ENCODE data around the gene PLXNB1.
"Not testable (repeated sequence)": the region's sequence is repeated elsewhere in the genome, so short reads cannot be mapped to it uniquely, and the experiment has no call there.

PLXNB1 gene, protein sequence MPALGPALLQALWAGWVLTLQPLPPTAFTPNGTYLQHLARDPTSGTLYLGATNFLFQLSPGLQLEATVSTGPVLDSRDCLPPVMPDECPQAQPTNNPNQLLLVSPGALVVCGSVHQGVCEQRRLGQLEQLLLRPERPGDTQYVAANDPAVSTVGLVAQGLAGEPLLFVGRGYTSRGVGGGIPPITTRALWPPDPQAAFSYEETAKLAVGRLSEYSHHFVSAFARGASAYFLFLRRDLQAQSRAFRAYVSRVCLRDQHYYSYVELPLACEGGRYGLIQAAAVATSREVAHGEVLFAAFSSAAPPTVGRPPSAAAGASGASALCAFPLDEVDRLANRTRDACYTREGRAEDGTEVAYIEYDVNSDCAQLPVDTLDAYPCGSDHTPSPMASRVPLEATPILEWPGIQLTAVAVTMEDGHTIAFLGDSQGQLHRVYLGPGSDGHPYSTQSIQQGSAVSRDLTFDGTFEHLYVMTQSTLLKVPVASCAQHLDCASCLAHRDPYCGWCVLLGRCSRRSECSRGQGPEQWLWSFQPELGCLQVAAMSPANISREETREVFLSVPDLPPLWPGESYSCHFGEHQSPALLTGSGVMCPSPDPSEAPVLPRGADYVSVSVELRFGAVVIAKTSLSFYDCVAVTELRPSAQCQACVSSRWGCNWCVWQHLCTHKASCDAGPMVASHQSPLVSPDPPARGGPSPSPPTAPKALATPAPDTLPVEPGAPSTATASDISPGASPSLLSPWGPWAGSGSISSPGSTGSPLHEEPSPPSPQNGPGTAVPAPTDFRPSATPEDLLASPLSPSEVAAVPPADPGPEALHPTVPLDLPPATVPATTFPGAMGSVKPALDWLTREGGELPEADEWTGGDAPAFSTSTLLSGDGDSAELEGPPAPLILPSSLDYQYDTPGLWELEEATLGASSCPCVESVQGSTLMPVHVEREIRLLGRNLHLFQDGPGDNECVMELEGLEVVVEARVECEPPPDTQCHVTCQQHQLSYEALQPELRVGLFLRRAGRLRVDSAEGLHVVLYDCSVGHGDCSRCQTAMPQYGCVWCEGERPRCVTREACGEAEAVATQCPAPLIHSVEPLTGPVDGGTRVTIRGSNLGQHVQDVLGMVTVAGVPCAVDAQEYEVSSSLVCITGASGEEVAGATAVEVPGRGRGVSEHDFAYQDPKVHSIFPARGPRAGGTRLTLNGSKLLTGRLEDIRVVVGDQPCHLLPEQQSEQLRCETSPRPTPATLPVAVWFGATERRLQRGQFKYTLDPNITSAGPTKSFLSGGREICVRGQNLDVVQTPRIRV (N-terminal part only)

DNA sequence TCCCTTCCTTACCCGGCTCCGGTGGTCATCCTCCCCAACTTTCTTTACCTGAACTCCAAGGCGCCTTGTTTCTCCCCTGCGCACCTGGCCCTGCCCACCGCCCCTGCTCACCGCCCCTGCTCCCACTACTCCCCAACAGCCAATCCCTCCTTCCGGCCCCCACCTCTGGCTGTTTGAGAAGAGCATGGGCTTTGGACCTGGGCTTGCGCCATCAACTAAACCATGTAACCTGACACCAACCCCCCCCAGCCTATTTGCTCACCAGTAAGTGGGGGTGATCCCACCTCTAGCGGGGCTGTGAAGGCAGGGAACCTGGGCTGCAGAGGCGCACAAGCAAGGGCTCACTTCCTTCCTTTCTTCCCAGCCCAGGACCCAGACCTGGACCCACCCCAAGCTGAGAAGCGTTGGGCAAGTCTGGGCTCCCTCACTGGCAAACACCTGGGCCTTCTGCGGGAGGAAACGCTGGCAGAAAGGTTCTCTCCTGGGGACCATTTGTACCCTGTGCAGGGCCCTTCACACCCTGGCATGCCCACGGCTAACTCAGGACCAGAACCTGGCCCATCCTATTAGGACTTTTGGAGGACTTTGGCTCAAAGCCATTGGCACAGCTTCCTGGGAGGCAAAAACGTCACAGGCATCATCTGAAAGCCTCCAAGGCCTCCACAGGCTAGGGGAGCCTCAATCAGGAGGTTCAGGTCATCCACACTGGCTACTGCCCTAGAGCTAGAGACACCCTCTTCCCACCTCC is at the start of gene PLXNB1:
Gene PLXNB1 (minus strand): TSS at position 127 of the 748 bp plus-strand sequence. CDS start 5,475 bp downstream, outside the sequence.
- DNase-seq = peak; percentile 65

DNA sequence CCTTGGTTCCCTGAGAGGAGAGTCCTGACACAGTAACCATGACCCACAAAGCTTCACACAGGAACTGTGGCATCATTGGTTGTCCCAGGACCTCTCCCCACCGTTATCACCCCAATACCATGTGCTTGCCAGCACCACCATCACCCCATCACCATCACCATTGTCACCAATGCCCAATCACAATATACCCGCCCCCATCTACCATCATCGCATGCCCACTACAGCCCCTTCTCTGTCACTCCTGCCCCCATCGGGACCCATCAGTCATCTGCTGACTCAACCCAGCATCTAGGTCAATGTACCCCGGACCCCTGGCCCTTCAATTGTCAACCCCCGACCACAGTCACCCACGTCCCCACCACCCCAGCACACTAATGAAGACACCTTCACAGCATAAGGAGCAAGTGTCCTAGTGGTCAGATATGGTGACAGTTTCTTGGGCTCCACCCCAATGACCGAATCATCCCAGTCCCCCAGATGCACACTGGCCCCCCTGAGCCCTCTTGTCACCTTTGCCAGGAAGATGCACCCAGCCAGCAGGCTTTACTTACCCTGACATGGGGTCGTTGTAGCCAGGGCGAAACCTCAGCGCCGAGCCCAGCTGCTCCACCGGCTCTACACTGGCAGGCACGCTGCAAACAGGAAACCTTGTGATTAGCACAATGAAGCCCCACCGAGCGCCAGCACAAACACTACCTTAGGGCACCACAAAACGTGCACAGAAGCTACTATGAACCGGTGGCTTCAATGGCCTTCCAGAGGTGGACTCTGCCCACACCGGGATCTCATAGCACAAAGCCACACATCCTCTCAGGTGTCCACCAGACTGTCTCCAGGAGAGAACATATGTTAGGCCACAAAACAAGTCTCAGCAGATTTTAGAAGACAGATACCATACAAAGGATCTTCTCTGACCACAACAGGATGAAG is 49.0 kb upstream of the PLXNB1 start:
- no peak for DNase-seq

DNA sequence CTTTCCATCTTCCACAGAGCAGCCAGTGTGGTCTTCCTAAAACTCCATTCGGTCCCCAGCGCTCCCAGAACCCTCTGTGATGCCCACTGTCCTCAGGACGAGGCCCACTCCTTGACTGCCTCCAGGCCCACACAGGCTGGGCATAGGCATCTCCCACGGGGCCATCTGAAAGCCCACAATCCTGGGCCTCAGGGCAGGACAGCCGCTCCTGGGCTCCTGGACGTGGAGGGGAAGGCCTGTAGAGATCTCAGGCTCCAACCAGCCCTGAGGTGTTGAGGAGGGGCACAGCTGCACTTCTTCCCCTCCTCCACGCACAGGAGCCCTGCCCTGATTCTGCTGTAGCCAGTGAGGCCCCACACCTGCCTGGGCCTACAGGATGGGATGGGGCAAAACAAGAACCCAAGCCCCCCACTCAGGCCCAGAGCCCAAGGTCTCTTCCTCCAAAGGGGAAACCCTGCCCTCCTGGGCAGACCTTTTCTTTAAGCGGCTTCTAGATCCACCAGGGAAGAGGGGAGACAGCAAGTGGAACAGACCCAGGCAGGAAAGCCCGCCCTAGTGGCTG is 48.2 kb upstream of the PLXNB1 start:
- no peak for DNase-seq

DNA sequence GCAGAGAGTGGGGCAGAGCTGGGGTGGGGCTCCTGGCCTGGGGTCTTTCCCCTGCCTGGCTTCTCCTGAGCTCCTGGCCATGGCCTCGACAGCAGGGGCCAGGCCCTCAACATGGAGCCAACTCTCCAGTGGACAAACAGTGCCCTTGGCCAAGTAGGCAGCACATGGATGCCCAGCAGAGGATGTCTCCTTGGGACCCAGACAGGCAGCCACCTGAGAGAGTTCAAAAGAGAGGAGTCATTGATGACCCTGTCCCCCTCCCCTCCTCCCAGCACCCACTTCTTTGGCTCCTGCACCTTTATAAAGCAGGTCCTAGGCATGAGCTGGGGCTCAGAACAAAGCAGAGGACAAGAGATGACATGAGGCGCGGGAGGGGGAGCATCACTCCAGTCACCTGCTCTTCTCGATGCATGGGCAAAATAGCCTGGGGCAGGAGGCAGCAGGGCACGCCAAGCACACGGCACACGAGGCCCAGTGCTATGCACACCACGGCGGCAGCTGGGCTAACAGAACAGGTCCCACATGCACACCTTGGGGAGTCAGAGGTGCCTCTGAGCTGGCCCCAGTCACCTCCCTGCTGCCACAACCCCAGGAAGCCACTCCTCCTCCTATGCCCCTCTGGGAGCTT is 46.7 kb upstream of the PLXNB1 start:
- DNase-seq = no peak

DNA sequence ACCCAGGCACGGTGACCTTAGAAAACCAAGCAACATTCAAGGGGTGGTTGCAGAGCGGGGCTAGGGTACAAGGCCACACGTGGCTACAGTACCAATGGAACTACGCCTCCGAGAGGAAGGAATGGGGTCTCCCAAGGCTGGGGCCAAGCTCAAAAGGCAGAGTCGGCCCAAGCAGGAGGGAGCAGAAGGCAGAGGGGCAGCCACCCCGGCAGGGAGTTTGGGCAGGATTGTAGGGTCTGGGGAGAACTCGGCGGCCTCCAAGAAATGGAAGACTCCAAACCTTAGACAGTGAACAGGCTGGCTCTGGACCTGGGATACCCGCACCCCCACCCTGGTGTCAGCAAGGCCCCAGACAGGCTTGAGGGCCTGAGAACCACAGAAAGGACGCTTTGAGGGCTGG is 45.3 kb upstream of the PLXNB1 start:
- no peak for DNase-seq

DNA sequence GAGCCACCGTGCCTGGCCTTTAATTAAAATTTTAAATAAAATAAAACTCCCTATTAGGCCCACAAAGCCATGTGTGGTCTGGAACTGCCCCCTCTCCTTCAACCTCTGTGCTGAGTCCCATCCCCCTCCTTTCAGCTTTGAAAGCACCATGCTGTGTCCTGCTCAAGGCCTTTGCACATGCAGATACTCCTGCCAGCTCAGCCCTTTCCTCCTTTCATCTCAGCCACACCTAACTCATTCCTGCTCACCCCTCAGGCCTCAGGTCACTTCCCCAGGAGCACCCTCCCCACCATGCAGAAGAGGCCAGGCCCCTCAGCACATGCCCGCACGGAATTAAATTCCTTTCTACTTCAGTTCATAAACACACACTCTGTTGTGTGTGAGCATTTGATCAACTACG is 44.7 kb upstream of the PLXNB1 start:
- no peak for DNase-seq

DNA sequence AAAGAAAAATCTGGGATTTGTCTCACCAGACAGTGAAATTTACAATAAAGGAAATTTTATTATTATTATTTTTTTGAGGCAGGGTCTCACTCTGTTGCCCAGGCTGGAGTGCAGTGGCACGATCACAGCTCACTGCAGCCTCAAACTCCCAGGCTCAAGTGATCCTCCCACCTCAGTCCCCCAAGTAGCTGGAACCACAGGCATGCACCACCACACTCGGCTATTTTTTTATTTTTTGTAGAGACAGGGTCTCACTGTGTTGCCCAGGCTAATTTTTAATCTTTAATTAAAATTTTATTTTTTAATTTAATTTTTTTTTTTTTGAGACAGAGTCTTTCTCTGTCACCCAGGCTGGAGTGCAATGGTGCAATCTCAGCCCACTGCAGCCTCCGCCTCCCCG is 44.1 kb upstream of the PLXNB1 start:
- not testable (repeated sequence) for DNase-seq

DNA sequence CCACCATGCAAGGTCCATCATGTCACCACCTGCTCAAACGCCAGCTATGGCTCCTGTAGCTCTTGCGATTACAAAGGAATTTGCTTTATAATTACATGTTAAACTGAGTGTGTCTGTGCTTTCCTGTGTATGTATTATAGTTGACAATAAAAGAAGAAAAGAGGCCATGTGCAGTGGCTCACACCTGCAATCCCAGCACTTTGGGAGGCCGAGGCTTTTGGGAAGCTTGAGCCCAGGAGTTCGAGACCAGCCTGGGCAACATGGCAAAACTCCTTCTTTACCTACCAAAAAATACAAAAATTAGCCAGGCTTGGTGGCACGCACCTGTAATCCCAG is 43.7 kb upstream of the PLXNB1 start:
- no peak for DNase-seq

DNA sequence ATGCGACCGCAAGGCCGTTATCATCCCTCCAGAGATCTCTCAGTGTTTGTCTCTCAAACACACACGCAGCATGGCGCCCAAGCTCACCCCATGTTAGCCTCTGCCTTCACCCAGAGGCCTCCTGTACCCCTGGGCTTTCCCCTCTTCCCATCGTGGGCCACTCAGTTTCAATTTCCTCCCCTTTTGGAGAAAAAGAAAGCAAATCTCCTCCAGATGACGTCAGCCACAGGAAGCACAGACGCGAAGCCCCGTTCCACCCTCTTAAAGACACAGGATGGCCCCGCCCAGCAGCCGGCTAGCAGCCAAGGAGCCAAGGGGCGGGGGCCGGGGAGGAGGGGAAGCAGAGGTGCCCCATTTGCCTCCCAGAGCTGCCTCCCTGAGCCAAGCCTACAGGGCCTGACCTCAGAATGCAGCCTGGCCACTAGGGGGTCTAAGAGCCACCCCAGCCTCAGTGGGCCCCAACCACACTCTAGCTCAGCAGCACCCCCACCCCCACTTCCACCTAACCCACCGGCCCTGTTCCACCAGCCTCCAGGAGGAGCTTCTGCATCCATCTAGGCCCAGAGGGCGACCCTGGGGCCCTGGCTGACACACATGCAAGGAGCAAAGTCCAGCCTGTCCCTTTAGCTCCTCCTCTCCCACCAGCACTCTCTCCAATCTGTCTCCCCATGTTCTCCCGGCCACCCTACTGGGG is 43.2 kb upstream of the PLXNB1 start:
- peak; percentile 92 for DNase-seq

DNA sequence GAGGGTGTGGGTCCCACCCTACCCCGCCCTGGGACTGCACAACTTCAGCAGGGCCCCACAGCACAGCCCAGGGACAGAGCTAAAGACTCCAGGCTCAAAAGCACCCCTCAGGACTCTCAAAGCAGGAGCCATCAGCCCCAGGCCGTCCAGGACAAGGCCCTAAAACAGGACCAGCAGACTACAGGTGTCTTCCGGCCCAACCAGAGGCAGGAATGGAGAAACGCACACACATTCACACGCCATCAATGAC is 42.7 kb upstream of the PLXNB1 start:
- DNase-seq = no peak

DNA sequence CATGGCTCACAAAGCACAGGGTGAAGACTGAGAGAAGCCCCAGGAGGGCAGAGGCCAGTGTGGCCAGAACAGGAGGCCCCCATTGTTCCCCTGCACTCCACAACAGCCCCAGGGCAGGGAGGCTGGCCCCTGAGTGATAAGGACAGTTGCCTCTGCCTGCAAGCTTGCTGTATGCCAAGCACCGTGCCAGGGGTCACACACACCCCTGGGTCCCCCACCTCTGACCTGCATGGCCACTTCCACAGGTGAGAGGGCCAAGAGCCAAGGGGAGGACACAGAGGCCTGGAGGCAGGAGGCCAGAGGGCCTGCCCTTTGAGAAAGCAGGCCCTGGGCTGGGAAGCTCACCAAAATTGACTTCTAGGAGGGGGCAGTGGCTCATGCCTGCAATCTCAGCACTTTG is 40.4 kb upstream of the PLXNB1 start:
- DNase-seq = no peak

DNA sequence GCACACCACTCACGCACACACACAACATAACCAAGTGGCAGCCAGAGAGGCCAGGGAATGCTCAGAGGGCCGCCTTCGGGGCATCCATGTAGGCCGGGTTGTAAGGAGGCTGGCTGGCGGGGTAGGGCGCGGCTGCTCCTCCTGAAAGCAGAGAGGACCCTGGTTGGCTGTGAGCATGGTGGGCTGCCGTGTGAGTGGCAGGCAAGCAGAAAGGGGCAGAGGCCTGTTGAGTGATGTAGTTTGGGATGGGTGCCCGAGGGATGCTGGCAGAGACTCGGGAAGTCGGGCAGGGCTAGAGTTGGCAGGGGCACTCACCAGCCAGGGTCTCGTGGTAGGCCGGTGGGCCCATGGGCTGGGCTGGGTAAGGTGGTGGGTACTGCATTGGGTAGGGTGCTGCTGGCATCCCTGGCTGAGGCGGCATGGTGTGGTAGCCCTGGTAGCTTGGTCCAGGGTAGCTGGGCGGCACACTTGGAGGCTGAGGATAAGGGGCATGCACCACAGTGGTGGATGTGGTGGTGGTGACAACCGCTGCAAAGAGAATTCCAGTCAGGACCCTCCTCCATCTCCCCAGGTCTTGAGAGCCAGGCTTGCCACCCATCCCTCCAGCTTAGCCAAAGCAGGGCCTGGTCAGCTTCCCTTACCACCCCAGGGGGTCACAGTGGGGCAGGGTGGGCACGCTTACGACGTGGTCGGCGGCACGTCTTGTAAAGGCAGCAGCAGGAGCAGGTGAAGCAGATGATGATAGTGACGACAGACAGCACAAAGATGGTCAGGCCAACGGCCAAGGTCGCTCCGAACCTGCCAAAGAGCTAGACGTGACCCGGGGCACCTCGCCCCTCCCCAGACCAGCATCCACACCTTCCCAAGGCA is 39.4 kb upstream of the PLXNB1 start:
- DNase-seq = no peak

DNA sequence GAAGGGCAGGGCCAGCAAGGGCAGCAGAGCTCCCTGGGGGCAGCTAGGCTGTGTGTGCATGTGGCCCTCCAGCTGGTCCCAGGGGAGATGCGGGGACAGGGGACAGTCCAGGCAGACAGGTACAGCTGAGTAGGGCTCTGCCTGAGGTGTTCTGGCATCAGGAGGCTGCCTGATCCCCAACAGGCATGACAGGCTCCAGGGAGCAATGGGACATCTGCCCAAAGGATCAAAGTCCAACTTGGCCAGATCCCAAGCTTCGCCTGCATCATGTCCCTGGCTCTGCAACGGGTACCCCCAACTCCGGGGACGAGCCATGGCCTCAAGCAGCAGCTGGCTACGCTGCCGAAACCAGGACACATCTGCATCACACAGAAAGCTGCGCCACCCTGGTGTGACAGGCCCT is 38.4 kb upstream of the PLXNB1 start:
- DNase-seq = no peak

DNA sequence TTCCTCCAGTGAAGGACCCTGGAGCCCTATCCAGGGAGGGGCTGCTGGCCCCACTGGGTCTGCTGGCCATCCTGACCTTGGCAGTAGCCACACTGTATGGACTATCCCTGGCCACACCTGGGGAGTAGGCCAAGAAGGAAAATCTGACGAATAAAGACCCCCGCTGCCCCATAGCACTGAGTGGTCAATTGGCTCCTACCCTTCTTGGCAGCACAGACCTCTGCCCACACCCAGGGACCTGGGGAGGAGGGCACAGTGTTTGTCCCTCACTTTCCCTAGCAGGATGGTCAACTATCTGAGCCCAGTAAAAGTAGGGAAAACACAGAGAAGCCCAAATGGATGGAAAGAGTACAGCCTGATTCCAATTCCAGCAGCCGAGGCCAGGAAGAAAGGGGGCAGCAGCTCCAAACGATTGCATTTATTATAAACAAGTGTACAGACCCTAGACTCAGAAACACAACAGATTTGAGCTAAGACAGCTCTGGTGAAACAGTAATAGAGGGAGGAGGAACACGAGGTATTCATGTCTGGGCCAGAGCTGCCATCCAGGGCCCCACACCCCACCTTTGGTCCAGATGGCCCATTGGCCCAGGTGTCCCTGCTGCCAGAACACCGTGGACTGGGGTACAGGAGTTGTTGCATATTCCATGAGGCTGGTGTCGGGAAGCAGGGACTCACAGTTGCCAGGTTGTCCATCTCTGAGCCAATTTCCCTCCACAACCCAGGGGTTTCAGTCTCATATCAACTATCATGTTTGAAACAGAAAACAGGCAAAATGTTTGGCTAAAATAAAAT is 37.8 kb upstream of the PLXNB1 start:
- no peak for DNase-seq

DNA sequence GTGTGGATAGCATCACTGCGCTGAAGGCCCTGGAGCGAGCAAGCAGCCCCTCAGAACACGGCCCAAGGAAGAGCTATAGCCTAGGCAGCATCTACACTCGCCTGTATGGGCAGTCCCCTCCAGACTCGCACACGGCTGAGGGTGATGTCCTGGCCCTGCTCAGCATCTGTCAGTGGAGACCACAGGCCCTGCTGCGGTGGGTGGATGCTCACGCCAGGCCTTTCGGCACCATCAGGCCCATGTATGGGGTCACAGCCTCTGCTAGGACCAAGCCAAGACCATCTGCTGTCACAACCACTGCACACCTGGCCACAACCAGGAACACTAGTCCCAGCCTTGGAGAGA is 37.2 kb upstream of the PLXNB1 start:
- DNase-seq = no peak

DNA sequence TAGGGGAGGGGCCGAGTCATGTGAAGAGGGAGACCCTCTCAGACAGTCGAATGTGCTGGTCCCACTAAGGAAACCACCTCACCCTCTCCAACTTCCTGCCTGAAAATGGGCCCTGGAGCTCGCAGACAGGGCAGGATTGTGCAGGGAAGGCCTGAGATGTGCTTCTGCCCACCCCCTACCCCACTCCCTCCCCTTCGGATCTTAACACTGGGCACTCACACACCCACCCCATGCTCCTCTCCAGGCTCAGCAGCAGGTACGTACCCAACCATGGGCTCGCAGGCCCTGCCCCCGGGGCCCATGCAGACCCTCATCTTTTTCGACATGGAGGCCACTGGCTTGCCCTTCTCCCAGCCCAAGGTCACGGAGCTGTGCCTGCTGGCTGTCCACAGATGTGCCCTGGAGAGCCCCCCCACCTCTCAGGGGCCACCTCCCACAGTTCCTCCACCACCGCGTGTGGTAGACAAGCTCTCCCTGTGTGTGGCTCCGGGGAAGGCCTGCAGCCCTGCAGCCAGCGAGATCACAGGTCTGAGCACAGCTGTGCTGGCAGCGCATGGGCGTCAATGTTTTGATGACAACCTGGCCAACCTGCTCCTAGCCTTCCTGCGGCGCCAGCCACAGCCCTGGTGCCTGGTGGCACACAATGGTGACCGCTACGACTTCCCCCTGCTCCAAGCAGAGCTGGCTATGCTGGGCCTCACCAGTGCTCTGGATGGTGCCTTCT is 36.7 kb upstream of the PLXNB1 start:
- DNase-seq = no peak

DNA sequence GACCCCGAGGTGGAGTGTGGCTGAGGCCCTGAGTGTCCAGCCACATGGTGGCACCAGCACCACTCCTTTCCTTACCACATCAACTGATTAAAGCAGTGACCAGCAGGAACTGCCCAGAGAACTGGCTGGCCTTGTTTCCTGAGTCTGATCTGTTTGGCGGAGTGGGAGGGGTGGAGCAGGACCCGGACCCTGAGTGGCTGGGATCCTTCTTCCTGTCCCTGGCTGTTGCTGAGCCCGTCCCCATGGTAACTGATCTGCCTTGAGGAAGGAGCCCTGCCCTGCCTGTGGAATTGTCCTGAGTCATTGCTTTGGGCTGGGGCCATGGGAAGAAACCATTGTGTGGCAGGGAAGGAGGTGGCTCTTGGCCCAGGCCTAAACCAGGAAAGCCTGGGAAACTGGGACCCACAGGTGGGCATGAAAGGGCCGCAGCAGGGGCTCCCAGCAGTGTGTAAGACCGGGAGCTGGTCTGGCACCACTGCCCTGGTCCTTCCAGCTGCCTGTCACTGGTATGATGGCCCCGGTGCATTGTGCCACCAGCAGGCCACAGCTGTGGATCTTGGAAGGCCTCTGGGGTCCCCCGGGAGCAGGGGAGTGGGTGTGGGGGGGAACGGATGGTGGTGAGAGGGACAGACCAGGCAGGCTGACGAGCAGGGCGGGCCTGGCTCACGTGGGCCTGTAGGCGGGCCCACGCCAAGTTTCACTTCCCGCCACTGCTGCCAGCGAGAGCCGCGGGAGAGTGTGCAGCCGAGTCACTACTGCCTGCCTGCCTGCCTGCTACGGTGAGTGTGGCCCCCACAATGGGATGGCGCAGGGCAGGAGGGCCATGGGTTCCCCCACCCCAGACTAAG is 35.9 kb upstream of the PLXNB1 start:
- DNase-seq = peak; percentile 99
